Renal cortex interstitium (tissue), 15 donors: Measurements from ENCODE around the gene TMCO6. TPM values are rescaled to one million over a fixed set of nuclear protein-coding genes. Genes with fewer than 3 reads are reported as not detected.
A peak's percentile ranks its signal among the peaks of the same experiment; 100 is the strongest.
"Not testable (repeated sequence)": the region's sequence is repeated elsewhere in the genome, so short reads cannot be mapped to it uniquely, and the experiment has no call there.

Experiments
- DNase-seq, 11 donors: peaks; one replicate each; pipeline ENCODE4 v3.0.0-alpha.2; 2013; ENCODE audit warnings: low read depth in 9 of 11, low spot score in 4 of 11; ENCODE audit errors: extremely low read depth in 1 of 11
- long read RNA-seq, 16 experiments: transcript quantifications; one replicate each; lab custom pipeline, GENCODE V29; 2026
- polyA plus RNA-seq, 3 donors: library from polyadenylated mRNA; unstranded; fragments of 120-200 nt; gene quantifications; one replicate each; pipeline ENCODE4 v1.2.1, GENCODE V29; 2013; ENCODE audit not compliant: insufficient read length in 3 of 3

The TMCO6 gene
- polyA plus RNA-seq: 10 to 100 TPM; 16.1 to 19.3 (median 17.0) TPM
- long read RNA-seq, donor 1, partial matches to known transcripts: 11 of 15 reads
- long read RNA-seq, donor 1, other reads (novel, unspliced or antisense): 0 of 15 reads
- long read RNA-seq, donor 2, partial matches to known transcripts: 11 of 12 reads
- long read RNA-seq, donor 2, other reads (novel, unspliced or antisense): 0 of 12 reads
- long read RNA-seq, donor 3, transcript TMCO6-203 (12 exons, 1,887 nt): major isoform, 5 of 5 reads
- long read RNA-seq, donor 3, partial matches to known transcripts: 0 of 5 reads
- long read RNA-seq, donor 3, other reads (novel, unspliced or antisense): 0 of 5 reads
- long read RNA-seq, donor 4: 0 reads
- long read RNA-seq, donor 5: 0 reads
- long read RNA-seq, donor 6, partial matches to known transcripts: 322 of 323 reads
- long read RNA-seq, donor 6, other reads (novel, unspliced or antisense): 0 of 323 reads
- long read RNA-seq, donor 7, partial matches to known transcripts: 0 of 2 reads
- long read RNA-seq, donor 7, other reads (novel, unspliced or antisense): 0 of 2 reads
- long read RNA-seq, donor 8: 0 reads
- long read RNA-seq, donor 9, partial matches to known transcripts: 0 of 8 reads
- long read RNA-seq, donor 9, other reads (novel, unspliced or antisense): 0 of 8 reads
- long read RNA-seq, donor 10, partial matches to known transcripts: 0 of 2 reads
- long read RNA-seq, donor 10, other reads (novel, unspliced or antisense): 0 of 2 reads
- long read RNA-seq, donor 11, partial matches to known transcripts: 9 of 9 reads
- long read RNA-seq, donor 11, other reads (novel, unspliced or antisense): 0 of 9 reads
- long read RNA-seq, donor 12, partial matches to known transcripts: 0 of 3 reads
- long read RNA-seq, donor 12, other reads (novel, unspliced or antisense): 0 of 3 reads
- long read RNA-seq, donor 13: 0 reads
- long read RNA-seq, donor 14, partial matches to known transcripts: 0 of 2 reads
- long read RNA-seq, donor 14, other reads (novel, unspliced or antisense): 0 of 2 reads
- long read RNA-seq, donor 15: 0 reads
- long read RNA-seq, donor 16, partial matches to known transcripts: 792 of 833 reads
- long read RNA-seq, donor 16, other reads (novel, unspliced or antisense): 35 of 833 reads

- peak in 9 of 11 donors; percentile 80 to 92 (median 88) for DNase-seq
Observed at GRCh38 chr5:140639148-140639981, at the start of gene TMCO6. TSS of gene TMCO6 (plus strand) at chr5:140639451. CDS start at chr5:140639528, 77 bp downstream.

- DNase-seq: no peak
Observed at GRCh38 chr5:140590861-140591260, 48.4 kb upstream of the TMCO6 start.

GRCh38 chr5:140591747-140592372 is 47.4 kb upstream of the TMCO6 start:
- no peak for DNase-seq

- DNase-seq: not testable (repeated sequence)
Observed at GRCh38 chr5:140593070-140593469, 46.2 kb upstream of the TMCO6 start.

GRCh38 chr5:140594169-140594568 is 45.1 kb upstream of the TMCO6 start:
- DNase-seq: no peak

GRCh38 chr5:140595538-140596300 is 43.5 kb upstream of the TMCO6 start:
- DNase-seq: no peak

GRCh38 chr5:140596321-140596741 is 42.9 kb upstream of the TMCO6 start:
- no peak for DNase-seq

- no peak for DNase-seq
Observed at GRCh38 chr5:140598836-140599235, 40.4 kb upstream of the TMCO6 start.

- no peak for DNase-seq
Observed at GRCh38 chr5:140600096-140600495, 39.2 kb upstream of the TMCO6 start.

GRCh38 chr5:140602147-140602546 is 37.1 kb upstream of the TMCO6 start:
- no peak for DNase-seq

- DNase-seq: not testable (repeated sequence)
Observed at GRCh38 chr5:140603446-140603698, 35.9 kb upstream of the TMCO6 start.

- no peak for DNase-seq
Observed at GRCh38 chr5:140603734-140604133, 35.5 kb upstream of the TMCO6 start.

GRCh38 chr5:140605879-140606278 is 33.4 kb upstream of the TMCO6 start:
- no peak for DNase-seq

GRCh38 chr5:140607031-140607430 is 32.2 kb upstream of the TMCO6 start:
- DNase-seq: no peak

- DNase-seq: no peak
Observed at GRCh38 chr5:140608722-140609121, 30.5 kb upstream of the TMCO6 start.

GRCh38 chr5:140609126-140609525 is 30.1 kb upstream of the TMCO6 start:
- DNase-seq: no peak

GRCh38 chr5:140611020-140611521 is 28.2 kb upstream of the TMCO6 start:
- DNase-seq: no peak

- DNase-seq: no peak
Observed at GRCh38 chr5:140622301-140622700, 16.9 kb upstream of the TMCO6 start.
